SK-N-SH treated with all-trans-retinoic acid at 6 μM for 48 hours (cell line): Measurements from ENCODE around the gene ME2.

Experiments
- ATAC-seq: fragments of 200-7000 bp; cut with Tn5 transposase; 3 replicates; pipeline ENCODE4 v1.9.1; 2020; ENCODE audit warnings: mild to moderate bottlenecking, moderate library complexity
- ARNTL ChIP-seq: fragments of 450-650 bp; formaldehyde crosslinking; IDR thresholded peaks from 2 replicates; pipeline ENCODE4 v1.5.0; 2020; ENCODE audit warnings: low read depth, mild to moderate bottlenecking, moderate library complexity, borderline replicate concordance
- BACH2 ChIP-seq: fragments of 250-450 bp; sonication (Bioruptor Pico); IDR thresholded peaks from 2 replicates; pipeline ENCODE4 v1.9.0; 2021; ENCODE audit warnings: mild to moderate bottlenecking, borderline replicate concordance
- CREB5 ChIP-seq: fragments of 250-450 bp; sonication (Bioruptor Pico); IDR thresholded peaks from 2 replicates; pipeline ENCODE4 v1.5.1; 2020; ENCODE audit warnings: low read depth, mild to moderate bottlenecking, moderate library complexity
- CSDC2 ChIP-seq: fragments of 250-450 bp; sonication (Bioruptor Pico); IDR thresholded peaks from 2 replicates; pipeline ENCODE4 v1.5.0; 2020; ENCODE audit warnings: mild to moderate bottlenecking, moderate library complexity
- CSRNP3 ChIP-seq: fragments of 250-450 bp; sonication (Bioruptor Pico); IDR thresholded peaks from 2 replicates; pipeline ENCODE4 v1.5.1; 2021; ENCODE audit warnings: mild to moderate bottlenecking, moderate library complexity
- ESRRG ChIP-seq: fragments of 250-450 bp; sonication (Bioruptor Pico); IDR thresholded peaks from 2 replicates; pipeline ENCODE4 v1.6.1; 2021; ENCODE audit warnings: mild to moderate bottlenecking
- GLIS3 ChIP-seq: fragments of 250-450 bp; sonication (Bioruptor Pico); IDR thresholded peaks from 2 replicates; pipeline ENCODE4 v1.5.0; 2020; ENCODE audit warnings: mild to moderate bottlenecking, moderate library complexity
- ISL1 ChIP-seq: fragments of 250-450 bp; sonication (Bioruptor Pico); IDR thresholded peaks from 2 replicates; pipeline ENCODE4 v2.1.2; 2022; ENCODE audit warnings: mild to moderate bottlenecking, moderate library complexity
- OSR1 ChIP-seq: fragments of 250-450 bp; sonication (Bioruptor Pico); IDR thresholded peaks from 2 replicates; pipeline ENCODE4 v1.8.0; 2022; ENCODE audit warnings: moderate library complexity, mild to moderate bottlenecking, inconsistent platforms
- PATZ1 ChIP-seq: fragments of 250-450 bp; sonication (Bioruptor Pico); IDR thresholded peaks from 2 replicates; pipeline ENCODE4 v1.8.0; 2020; ENCODE audit warnings: mild to moderate bottlenecking, moderate library complexity, borderline replicate concordance
- POU6F1 ChIP-seq: fragments of 250-450 bp; sonication (Bioruptor Pico); IDR thresholded peaks from 2 replicates; pipeline ENCODE4 v1.8.0; 2021; ENCODE audit warnings: low read depth, mild to moderate bottlenecking, moderate library complexity, borderline replicate concordance
- PPARA ChIP-seq: fragments of 250-450 bp; sonication (Bioruptor Pico); IDR thresholded peaks from 2 replicates; pipeline ENCODE4 v1.5.0; 2020; ENCODE audit warnings: mild to moderate bottlenecking, borderline replicate concordance
- SNAI2 ChIP-seq: fragments of 250-450 bp; sonication (Bioruptor Pico); IDR thresholded peaks from 2 replicates; pipeline ENCODE4 v1.5.0; 2020; ENCODE audit warnings: mild to moderate bottlenecking, moderate library complexity
- TCF4 ChIP-seq: fragments of 250-450 bp; sonication (Bioruptor Pico); IDR thresholded peaks from 2 replicates; pipeline ENCODE4 v1.8.0; 2021; ENCODE audit warnings: mild to moderate bottlenecking, moderate library complexity, borderline replicate concordance
- TOX ChIP-seq: fragments of 250-450 bp; sonication (Bioruptor Pico); IDR thresholded peaks from 2 replicates; pipeline ENCODE4 v1.8.0; 2021; ENCODE audit warnings: mild to moderate bottlenecking, moderate library complexity, borderline replicate concordance
- ZFP3 ChIP-seq: fragments of 250-450 bp; sonication (Bioruptor Pico); IDR thresholded peaks from 2 replicates; pipeline ENCODE4 v1.5.0; 2020; ENCODE audit warnings: mild to moderate bottlenecking, moderate library complexity
- ZFP30 ChIP-seq: fragments of 450-650 bp; formaldehyde crosslinking; IDR thresholded peaks from 2 replicates; pipeline ENCODE4 v1.5.0; 2022; ENCODE audit warnings: mild to moderate bottlenecking, moderate library complexity
- ZNF565 ChIP-seq: fragments of 450-650 bp; formaldehyde crosslinking; conservative IDR thresholded peaks from 2 replicates; pipeline ENCODE4 v1.5.0; 2020; ENCODE audit warnings: low read depth, mild to moderate bottlenecking, moderate library complexity
- ZNF70 ChIP-seq: fragments of 450-650 bp; formaldehyde crosslinking; IDR thresholded peaks from 2 replicates; pipeline ENCODE4 v1.5.0; 2020; ENCODE audit warnings: mild to moderate bottlenecking, moderate library complexity
- ZNF8 ChIP-seq: fragments of 450-650 bp; formaldehyde crosslinking; IDR thresholded peaks from 2 replicates; pipeline ENCODE4 v1.5.0; 2020; ENCODE audit warnings: mild to moderate bottlenecking, moderate library complexity

Gene ME2

GRCh38 chr18:50855976-50856757 is 22.8 kb upstream of the ME2 start (continued):
- TF ChIP-seq POU6F1 (CRISPR knock-in tag) (no peak), PPARA (CRISPR knock-in tag) (no peak), ZNF8 (no peak), ZNF70 (CRISPR knock-in tag) (no peak), GLIS3 (CRISPR knock-in tag) (no peak), SNAI2 (CRISPR knock-in tag) (no peak), ESRRG (CRISPR knock-in tag) (no peak), OSR1 (CRISPR knock-in tag) (no peak), TOX (CRISPR knock-in tag) (no peak), BACH2 (CRISPR knock-in tag) (no peak)

GRCh38 chr18:50857166-50857565 is 21.8 kb upstream of the ME2 start:
- ATAC-seq: peak; percentile 66

GRCh38 chr18:50857694-50858093 is 21.2 kb upstream of the ME2 start:
- no peak for TF ChIP-seq ZFP3 (CRISPR knock-in tag)
- TF ChIP-seq, all 23 proteins: peak for 0

GRCh38 chr18:50859793-50860555 is 18.9 kb upstream of the ME2 start:
- no peak for ATAC-seq
- TF ChIP-seq ARNTL (CRISPR knock-in tag) (no peak), ZNF565 (CRISPR knock-in tag) (no peak), PATZ1 (CRISPR knock-in tag) (no peak), POU6F1 (CRISPR knock-in tag) (no peak), ZFP30 (CRISPR knock-in tag) (no peak), CSRNP3 (CRISPR knock-in tag) (no peak), CREB5 (CRISPR knock-in tag) (no peak)

More at GRCh38 chr18:50857694-50858093, 21.2 kb upstream of the ME2 start:
- ATAC-seq: peak; percentile 54

GRCh38 chr18:50861617-50862016 is 17.3 kb upstream of the ME2 start:
- TF ChIP-seq OSR1 (CRISPR knock-in tag): no peak
- TF ChIP-seq ZNF70 (CRISPR knock-in tag): no peak
- no peak for TF ChIP-seq GLIS3 (CRISPR knock-in tag)
- no peak for TF ChIP-seq ISL1 (CRISPR knock-in tag)
- TF ChIP-seq ZNF8: no peak
- no peak for TF ChIP-seq CSDC2 (CRISPR knock-in tag)
- no peak for TF ChIP-seq BACH2 (CRISPR knock-in tag)
- TF ChIP-seq TOX (CRISPR knock-in tag): no peak
- no peak for TF ChIP-seq CREB5 (CRISPR knock-in tag)
- no peak for TF ChIP-seq PATZ1 (CRISPR knock-in tag)
- no peak for TF ChIP-seq ZFP30 (CRISPR knock-in tag)
- no peak for TF ChIP-seq TCF4 (CRISPR knock-in tag)
- no peak for ATAC-seq
